Breast epithelium (tissue), 4 donors: ENCODE data around the gene PMP22. TPM values are rescaled to one million over a fixed set of nuclear protein-coding genes. Genes with fewer than 3 reads are reported as not detected.

ENCODE experiments used
- DNase-seq, 2 donors: peaks; one replicate each; pipeline ENCODE4 v3.0.0-alpha.2; 2019; ENCODE audit warnings: low spot score in 2 of 2
- H3K27ac ChIP-seq, 2 donors: fragments of 200-600 bp; sonication (generic) in 1 of 2; one replicate each; pipeline ENCODE4 v1.5.1; 2016 to 2019; ENCODE audit warnings: mild to moderate bottlenecking in 1 of 2
- H3K27me3 ChIP-seq, 2 donors: fragments of 200-600 bp; sonication (generic) in 1 of 2; one replicate each; pipeline versions ENCODE4 v1.5.1 to v1.6.0; 2017 to 2019; ENCODE audit warnings: control low read depth in 1 of 2, mild to moderate bottlenecking in 1 of 2
- H3K36me3 ChIP-seq: fragments of 200-600 bp; one replicate; pipeline ENCODE4 v1.5.1; 2019
- H3K4me1 ChIP-seq, 2 donors: fragments of 200-600 bp; sonication (generic); one replicate each; pipeline ENCODE4 v1.5.1; 2016 to 2019; ENCODE audit warnings: control low read depth in 1 of 2
- H3K4me3 ChIP-seq, 3 donors: fragments of 200-600 bp; sonication (generic); 1 replicate in 2 of 3; 2 replicates in 1 of 3; pipeline ENCODE4 v1.5.1; 2016 to 2019; ENCODE audit warnings: mild to moderate bottlenecking in 3 of 3, moderate library complexity in 2 of 3
- H3K9me3 ChIP-seq, 2 donors: fragments of 200-600 bp; sonication (generic) in 1 of 2; one replicate each; pipeline ENCODE4 v1.5.1; 2016 to 2019; ENCODE audit warnings: control low read depth in 1 of 2
- CTCF ChIP-seq, 3 donors: fragments of 450-650 bp; IDR thresholded peaks; one replicate each; pipeline ENCODE4 v1.5.1; 2016 to 2017; ENCODE audit warnings: antibody characterized with exemption in 3 of 3, mild to moderate bottlenecking in 3 of 3, moderate library complexity in 3 of 3
- POLR2A ChIP-seq: fragments of 450-650 bp; IDR thresholded peaks from one replicate; pipeline ENCODE4 v1.6.1; 2016; ENCODE audit warnings: antibody characterized with exemption, mild to moderate bottlenecking, moderate library complexity
- POLR2AphosphoS5 ChIP-seq, 3 donors: sonication (generic); formaldehyde crosslinking; IDR thresholded peaks; one replicate each; pipeline ENCODE4 v1.6.1; 2017; ENCODE audit warnings: antibody characterized with exemption in 3 of 3
- intact Hi-C: fragments of 100-400 bp; cut with DNase I; formaldehyde crosslinking; loops from one replicate; pipeline ENCODE4 v1.15.1; 2023; ENCODE audit warnings: low total_unique reads
- total RNA-seq, 3 donors: library from RNA; depleted of rRNA; stranded (reverse); fragments of >200 nt; gene quantifications; one replicate each; pipeline ENCODE4 v1.1.0, GENCODE V29; 2016

The PMP22 gene
- total RNA-seq, 3 donors from 2014 or later, result 114 to 478 (median 152) TPM

- no peak overlapping the region for H3K27ac ChIP-seq
- no peaks in the 10 kb centered on the region for H3K36me3 ChIP-seq
- TF ChIP-seq POLR2A, result no peak
- TF ChIP-seq CTCF (IDR thresholded peaks at IDR 0.05), result no peak
- TF ChIP-seq POLR2AphosphoS5 (IDR thresholded peaks at IDR 0.05), result no peak
- H3K9me3 ChIP-seq, result no peaks in the 10 kb centered on the region
- H3K4me1 ChIP-seq, result no peaks in the 10 kb centered on the region
- DNase-seq, result no peak
- intact Hi-C loops, result no loop called here
- H3K27me3 ChIP-seq, result no peaks in the 10 kb centered on the region
- no peak overlapping the region for H3K4me3 ChIP-seq
Observed at GRCh38 chr17:15278924-15279477, 13.9 kb upstream of the PMP22 start.

- intact Hi-C loops, result no loop called here
- Histone ChIP-seq H3K27me3 (no peaks in the 10 kb centered on the region), H3K9me3 (no peaks in the 10 kb centered on the region), H3K4me1 (no peaks in the 10 kb centered on the region), H3K36me3 (no peaks in the 10 kb centered on the region), H3K4me3 (no peak overlapping the region), H3K27ac (no peak overlapping the region)
- no peak for TF ChIP-seq POLR2AphosphoS5 (IDR thresholded peaks at IDR 0.05)
- TF ChIP-seq CTCF (IDR thresholded peaks at IDR 0.05), result no peak
- no peak for TF ChIP-seq POLR2A
- DNase-seq, result no peak
Observed at GRCh38 chr17:15278380-15278779, 13.3 kb upstream of the PMP22 start.

GRCh38 chr17:15274017-15274416 is 8.9 kb upstream of the PMP22 start:
- TF ChIP-seq POLR2A (no peak), CTCF (IDR thresholded peaks at IDR 0.05) (no peak), POLR2AphosphoS5 (IDR thresholded peaks at IDR 0.05) (no peak)
- Histone ChIP-seq H3K9me3 (no peaks in the 10 kb centered on the region), H3K27ac (peak overlapping the region; percentile 73 to 84), H3K27me3 (no peaks in the 10 kb centered on the region), H3K4me3 (no peak overlapping the region), H3K36me3 (no peaks in the 10 kb centered on the region), H3K4me1 (no peaks in the 10 kb centered on the region)
- DNase-seq, result no peak
- intact Hi-C loops, result no loop called here

- Histone ChIP-seq H3K9me3 (no peaks in the 10 kb centered on the region), H3K27me3 (no peaks in the 10 kb centered on the region), H3K4me1 (no peaks in the 10 kb centered on the region), H3K27ac (peak overlapping the region; percentile 73 to 84), H3K36me3 (no peaks in the 10 kb centered on the region), H3K4me3 (no peak overlapping the region)
- no peak for DNase-seq
- intact Hi-C loops, result no loop called here
- no peak for TF ChIP-seq POLR2AphosphoS5 (IDR thresholded peaks at IDR 0.05)
Observed at GRCh38 chr17:15273141-15273793, 8.1 kb upstream of the PMP22 start.

GRCh38 chr17:15271741-15272140 is 6.6 kb upstream of the PMP22 start:
- Histone ChIP-seq H3K9me3 (no peaks in the 10 kb centered on the region), H3K36me3 (no peaks in the 10 kb centered on the region), H3K27me3 (no peaks in the 10 kb centered on the region), H3K4me1 (no peaks in the 10 kb centered on the region), H3K4me3 (no peak overlapping the region), H3K27ac (peak overlapping the region; percentile 35 to 73)
- intact Hi-C loops, result no loop called here
- TF ChIP-seq POLR2AphosphoS5 (IDR thresholded peaks at IDR 0.05), result no peak
- no peak for TF ChIP-seq POLR2A
- TF ChIP-seq CTCF (IDR thresholded peaks at IDR 0.05), result no peak
- no peak for DNase-seq
